HepG2 (cell line): ENCODE results near the gene TM4SF1. TPM values are rescaled to one million over a fixed set of nuclear protein-coding genes. Genes with fewer than 3 reads are reported as not detected.

Experiments used
- CCDC6 ChIP-seq: sonication (generic); formaldehyde crosslinking; IDR thresholded peaks from 2 replicates; pipeline ENCODE4 v1.8.1; 2022; ENCODE audit warnings: mild to moderate bottlenecking, missing genetic modification reagents, moderate library complexity
- FLYWCH1 ChIP-seq: sonication (generic); formaldehyde crosslinking; IDR thresholded peaks from 2 replicates; pipeline ENCODE4 v1.8.1; 2023; ENCODE audit warnings: mild to moderate bottlenecking, missing genetic modification reagents
- GTF3A ChIP-seq: sonication (generic); formaldehyde crosslinking; conservative IDR thresholded peaks from 2 replicates; pipeline ENCODE4 v1.4.0; 2020; ENCODE audit warnings: mild to moderate bottlenecking, missing genetic modification reagents
- KDM3A ChIP-seq: IDR thresholded peaks from 2 replicates; pipeline ENCODE4 v1.6.1; 2018; ENCODE audit warnings: low read depth, missing compliant biosample characterization
- LCORL ChIP-seq, 2 experiments: fragments of 450-650 bp in 1 of 2; sonication (generic) in 1 of 2; formaldehyde crosslinking in 1 of 2; IDR thresholded peaks; 2 replicates each; pipeline versions ENCODE4 v1.5.0 to v1.6.1; 2017 to 2020; ENCODE audit warnings: antibody characterized with exemption in 1 of 2, missing genetic modification reagents in 1 of 2
- MATR3 ChIP-seq: sonication (generic); formaldehyde crosslinking; IDR thresholded peaks from 2 replicates; pipeline ENCODE4 v1.4.0; 2020; ENCODE audit warnings: missing genetic modification reagents
- MBD4 ChIP-seq: IDR thresholded peaks from 2 replicates; pipeline ENCODE4 v1.6.1; 2012; ENCODE audit warnings: low read length, inconsistent platforms, borderline replicate concordance
- MTA3 ChIP-seq: sonication (generic); formaldehyde crosslinking; IDR thresholded peaks from 2 replicates; pipeline ENCODE4 v1.4.0; 2020; ENCODE audit warnings: missing genetic modification reagents
- MTF2 ChIP-seq: sonication (generic); formaldehyde crosslinking; IDR thresholded peaks from 2 replicates; pipeline ENCODE4 v1.5.0; 2020; ENCODE audit warnings: missing genetic modification reagents, borderline replicate concordance
- NFAT5 ChIP-seq: sonication (generic); formaldehyde crosslinking; IDR thresholded peaks from 2 replicates; pipeline ENCODE4 v1.4.0; 2020; ENCODE audit warnings: missing genetic modification reagents
- NR2C2 ChIP-seq: sonication (generic); formaldehyde crosslinking; IDR thresholded peaks from 2 replicates; pipeline ENCODE4 v1.4.0; 2020; ENCODE audit warnings: missing genetic modification reagents, mild to moderate bottlenecking, moderate library complexity, borderline replicate concordance
- PAF1 ChIP-seq: IDR thresholded peaks from 2 replicates; pipeline ENCODE4 v1.6.1; 2016; ENCODE audit warnings: missing genetic modification reagents, missing compliant biosample characterization
- PHF21A ChIP-seq: sonication (generic); formaldehyde crosslinking; IDR thresholded peaks from 2 replicates; pipeline ENCODE4 v1.5.0; 2020; ENCODE audit warnings: mild to moderate bottlenecking, missing genetic modification reagents
- PHF5A ChIP-seq: IDR thresholded peaks from one replicate; pipeline ENCODE4 v1.6.1; 2018; ENCODE audit warnings: low read depth, missing genetic modification reagents; ENCODE audit not compliant: unreplicated experiment
- PTBP1 ChIP-seq: fragments of 200-400 bp; formaldehyde crosslinking; IDR thresholded peaks from 2 replicates; pipeline ENCODE4 v1.6.1; 2018; ENCODE audit warnings: low read length, low read depth; ENCODE audit not compliant: poor library complexity, severe bottlenecking
- RARA ChIP-seq: IDR thresholded peaks from 2 replicates; pipeline ENCODE4 v1.6.1; 2016; ENCODE audit warnings: missing genetic modification reagents, missing compliant biosample characterization
- RBFOX2 ChIP-seq: fragments of 200-400 bp; formaldehyde crosslinking; IDR thresholded peaks from 2 replicates; pipeline ENCODE4 v1.6.1; 2017; ENCODE audit warnings: low read depth, mild to moderate bottlenecking, low read length
- RCOR2 ChIP-seq: IDR thresholded peaks from 2 replicates; pipeline ENCODE4 v1.6.1; 2016; ENCODE audit warnings: missing biosample characterization, missing genetic modification reagents
- SRY ChIP-seq: sonication (generic); formaldehyde crosslinking; IDR thresholded peaks from 2 replicates; pipeline ENCODE4 v1.8.0; 2022; ENCODE audit warnings: mild to moderate bottlenecking, missing genetic modification reagents
- TEAD3 ChIP-seq: optimal IDR thresholded peaks from 2 replicates; pipeline ENCODE3; 2016; ENCODE audit warnings: borderline replicate concordance
- ZFP41 ChIP-seq: sonication (generic); formaldehyde crosslinking; IDR thresholded peaks from 2 replicates; pipeline ENCODE4 v1.4.0; 2020; ENCODE audit warnings: mild to moderate bottlenecking, missing genetic modification reagents, borderline replicate concordance
- ZNF30 ChIP-seq: sonication (generic); formaldehyde crosslinking; IDR thresholded peaks from 2 replicates; pipeline ENCODE4 v1.5.0; 2020; ENCODE audit warnings: mild to moderate bottlenecking, missing genetic modification reagents
- ZNF451 ChIP-seq: sonication (generic); formaldehyde crosslinking; IDR thresholded peaks from 2 replicates; pipeline ENCODE4 v1.5.0; 2020; ENCODE audit warnings: mild to moderate bottlenecking, missing genetic modification reagents
- ZNF567 ChIP-seq: sonication (generic); formaldehyde crosslinking; IDR thresholded peaks from 2 replicates; pipeline ENCODE4 v1.8.1; 2023; ENCODE audit warnings: mild to moderate bottlenecking, missing genetic modification reagents, borderline replicate concordance
- ZNF709 ChIP-seq: sonication (generic); formaldehyde crosslinking; IDR thresholded peaks from 2 replicates; pipeline ENCODE4 v1.5.0; 2020; ENCODE audit warnings: mild to moderate bottlenecking, missing genetic modification reagents
- ZNF766 ChIP-seq: sonication (generic); formaldehyde crosslinking; IDR thresholded peaks from 2 replicates; pipeline ENCODE4 v1.5.0; 2020; ENCODE audit warnings: missing genetic modification reagents, borderline replicate concordance
- ZNF782 ChIP-seq: sonication (generic); formaldehyde crosslinking; IDR thresholded peaks from 2 replicates; pipeline ENCODE4 v1.4.0; 2020; ENCODE audit warnings: missing genetic modification reagents, mild to moderate bottlenecking, borderline replicate concordance
- ZNF788 ChIP-seq: sonication (generic); formaldehyde crosslinking; IDR thresholded peaks from 2 replicates; pipeline ENCODE4 v1.5.0; 2020; ENCODE audit warnings: mild to moderate bottlenecking, missing genetic modification reagents, borderline replicate concordance
- polyA plus RNA-seq, 8 experiments: library from polyadenylated mRNA; depleted of rRNA in 3 of 8; stranded (reverse) in 7 of 8; unstranded in 1 of 8; fragments of >200 nt; fragmentation: Illumina TruSeq in 4 of 8; extraction: Trizol in 4 of 8; gene quantifications; 2 replicates each; pipeline versions ENCODE4 v1.2.1 to v1.2.3, GENCODE V29; 2011 to 2016; ENCODE audit warnings: low read depth in 4 of 8, missing spikeins in 1 of 8, mixed read lengths in 1 of 8; ENCODE audit not compliant: insufficient read depth in 1 of 8
- total RNA-seq, 5 experiments: library from RNA; depleted of rRNA; stranded (reverse); fragments of >200 nt; fragmentation: Illumina TruSeq; extraction: Trizol; gene quantifications; 2 replicates each; pipeline ENCODE4 v1.2.3, GENCODE V29; 2016; ENCODE audit warnings: low read depth in 1 of 5

The TM4SF1 gene
- total and polyA plus RNA-seq, 2 of the 13 experiments (the other 11 are each of a cell fraction or from before 2014, with no cell fraction given), result 431 to 1,359 TPM

GRCh38 chr3:149385617-149386298 is 8.3 kb upstream of the TM4SF1 start (continued):
- TF ChIP-seq MTA3 (CRISPR knock-in tag), result no peak
- peak; percentile 47; the same call in 1 of the 2 replicates for TF ChIP-seq CCDC6 (CRISPR knock-in tag)
- TF ChIP-seq ZNF766, result peak; percentile 70; the same call in 1 of the 2 replicates
- no peak for TF ChIP-seq PTBP1
- no peak for TF ChIP-seq TEAD3
- peak; percentile 36; the same call in 1 of the 2 replicates for TF ChIP-seq RCOR2
- no peak for TF ChIP-seq ZFP41 (CRISPR knock-in tag)
- no peak for TF ChIP-seq MTF2 (CRISPR knock-in tag)
- peak; percentile 81 for TF ChIP-seq PHF5A (CRISPR knock-in tag)
- TF ChIP-seq PHF21A, result peak; percentile 62
- no peak for TF ChIP-seq NFAT5
- no peak for TF ChIP-seq ZNF451 (CRISPR knock-in tag)
- TF ChIP-seq NR2C2, result 0 out of 2 replicates have a peak, but pooled peaks have one; percentile 6
- peak; percentile 49 for TF ChIP-seq RARA (CRISPR knock-in tag)
- no peak for TF ChIP-seq ZNF782 (CRISPR knock-in tag)
- TF ChIP-seq SRY (CRISPR knock-in tag), result no peak
- TF ChIP-seq ZNF788, result no peak
- TF ChIP-seq KDM3A (CRISPR knock-in tag), result no peak
- no peak for TF ChIP-seq GTF3A (CRISPR knock-in tag)
- no peak for TF ChIP-seq ZNF30
- 0 out of 2 replicates have a peak, but pooled peaks have one; percentile 48 for TF ChIP-seq ZNF709
- no peak for TF ChIP-seq LCORL (IDR thresholded peaks at IDR 0.05)
- TF ChIP-seq LCORL (CRISPR knock-in tag; IDR thresholded peaks at IDR 0.05), result 0 out of 2 replicates have a peak, but pooled peaks have one; percentile 9
- no peak for TF ChIP-seq FLYWCH1
- TF ChIP-seq MBD4, result peak; percentile 83; the same call in 1 of the 2 replicates
- no peak for TF ChIP-seq PAF1 (CRISPR knock-in tag)
- TF ChIP-seq MATR3 (CRISPR knock-in tag), result no peak
- TF ChIP-seq ZNF567 (CRISPR knock-in tag), result 0 out of 2 replicates have a peak, but pooled peaks have one; percentile 81
- TF ChIP-seq RBFOX2, result peak; percentile 81
